Stomach smooth muscle (tissue), 2 donors: ENCODE measurements around the gene CPNE2.

Experiments used
- H3K27ac ChIP-seq: one replicate; pipeline ENCODE4 v1.7.0; 2013; ENCODE audit warnings: mild to moderate bottlenecking, low read length, inconsistent platforms
- H3K27me3 ChIP-seq, 2 donors: one replicate each; pipeline ENCODE4 v1.7.0; 2013; ENCODE audit warnings: low read length in 2 of 2; ENCODE audit not compliant: insufficient read depth in 2 of 2, control insufficient read depth in 1 of 2
- H3K36me3 ChIP-seq, 2 donors: one replicate each; pipeline ENCODE4 v1.7.0; 2013; ENCODE audit warnings: low read length in 2 of 2; ENCODE audit not compliant: control insufficient read depth in 2 of 2, insufficient read depth in 2 of 2
- H3K4me1 ChIP-seq: one replicate; pipeline ENCODE4 v1.7.0; 2013; ENCODE audit warnings: low read length; ENCODE audit not compliant: control insufficient read depth, insufficient read depth
- H3K4me3 ChIP-seq, 2 donors: one replicate each; pipeline ENCODE4 v1.7.0; 2013; ENCODE audit warnings: low read length in 2 of 2
- H3K9ac ChIP-seq, 2 donors: one replicate each; pipeline ENCODE4 v1.7.0; 2013; ENCODE audit warnings: low read length in 2 of 2, mild to moderate bottlenecking in 1 of 2
- H3K9me3 ChIP-seq, 2 donors: one replicate each; pipeline ENCODE4 v1.7.0; 2013; ENCODE audit warnings: low read length in 2 of 2; ENCODE audit not compliant: control insufficient read depth in 2 of 2
- donor health status: healthy.
- donor health status: Pancreatic carcinoma.

Gene CPNE2

DNA sequence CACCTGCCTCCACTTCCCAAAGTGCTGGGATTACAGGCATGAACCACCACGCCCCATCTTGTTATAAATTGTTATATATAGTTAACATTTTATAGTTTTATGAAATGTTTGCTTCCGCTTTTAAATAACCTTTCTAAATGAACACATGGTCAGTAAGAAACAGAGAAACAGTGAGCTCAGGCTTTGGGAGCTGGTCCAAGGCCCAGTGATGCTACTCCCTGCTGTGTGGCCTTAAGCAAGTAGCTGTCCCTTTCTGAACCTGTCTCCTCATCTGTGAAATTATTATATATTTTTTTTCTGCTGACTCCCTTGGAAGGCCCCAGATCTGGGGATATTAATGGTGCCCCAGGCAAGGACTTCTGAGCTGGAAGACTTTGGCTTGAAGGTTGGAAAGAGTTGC, 19.0 kb downstream of the CPNE2 start:
- H3K4me1 ChIP-seq = no peaks in the 10 kb centered on the region
- peaks cover 0 to 9% of the 10 kb centered on the region in 2 donors for H3K36me3 ChIP-seq
- no peak overlapping the region for H3K4me3 ChIP-seq
- no peak overlapping the region for H3K9ac ChIP-seq
- H3K27ac ChIP-seq = no peak overlapping the region
- H3K9me3 ChIP-seq = no peaks in the 10 kb centered on the region
- no peaks in the 10 kb centered on the region for H3K27me3 ChIP-seq

DNA sequence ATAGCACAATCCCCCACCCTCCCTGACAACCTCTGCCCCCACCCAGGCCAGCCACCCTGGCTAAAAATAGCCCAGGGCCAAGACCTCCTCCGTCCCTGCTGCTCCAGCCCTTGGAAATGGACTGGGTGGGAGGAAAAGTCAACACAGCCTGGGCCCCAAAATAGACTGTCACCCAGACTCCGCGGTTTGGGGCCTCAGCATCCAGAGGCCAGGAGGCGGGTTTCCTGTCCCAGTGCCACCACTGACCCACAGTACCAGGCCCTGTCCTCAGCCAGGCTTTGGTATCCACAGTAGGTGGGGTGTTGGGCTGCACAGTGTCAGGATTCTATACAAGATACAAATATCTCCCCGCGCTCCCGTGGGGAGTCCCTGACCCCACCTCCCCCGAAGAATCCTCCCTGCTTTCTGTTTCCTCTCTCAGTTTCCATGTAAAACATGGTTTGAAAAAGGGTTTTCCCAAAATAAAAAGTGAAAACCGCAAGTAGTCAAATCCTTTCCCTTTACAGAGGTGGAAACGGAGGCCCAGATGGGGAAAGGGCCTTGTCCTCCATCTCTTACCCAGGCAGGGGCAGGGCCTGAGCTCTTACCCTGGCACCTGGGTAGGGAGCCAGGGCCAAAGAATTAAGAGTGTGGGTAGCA, 20.1 kb downstream of the CPNE2 start:
- H3K27me3 ChIP-seq = no peaks in the 10 kb centered on the region
- no peaks in the 10 kb centered on the region for H3K4me1 ChIP-seq
- peak overlapping the region; percentile 18 for H3K27ac ChIP-seq
- H3K36me3 ChIP-seq = peaks cover 0 to 13% of the 10 kb centered on the region in 2 donors
- no peak overlapping the region for H3K9ac ChIP-seq
- H3K4me3 ChIP-seq = no peak overlapping the region
- no peaks in the 10 kb centered on the region for H3K9me3 ChIP-seq

DNA sequence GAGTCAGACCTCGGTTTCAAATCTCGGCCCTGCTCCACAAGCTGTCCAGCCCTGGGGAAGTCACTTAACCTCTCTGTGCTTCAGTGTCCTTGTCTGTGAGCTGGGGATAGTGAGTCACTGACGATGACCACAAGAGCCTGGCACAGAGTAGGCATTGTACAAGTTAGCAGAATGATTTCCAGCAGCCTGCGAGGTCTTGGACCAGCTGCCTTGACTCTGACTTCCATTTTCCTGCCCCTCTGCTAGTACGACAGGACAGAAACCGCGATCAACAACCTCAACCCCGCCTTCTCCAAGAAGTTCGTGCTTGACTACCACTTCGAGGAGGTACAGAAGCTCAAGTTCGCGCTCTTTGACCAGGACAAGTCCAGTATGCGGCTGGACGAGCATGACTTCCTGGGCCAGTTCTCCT, 20.7 kb downstream of the CPNE2 start:
- peak overlapping the region; percentile 18 for H3K27ac ChIP-seq
- no peak overlapping the region for H3K9ac ChIP-seq
- H3K27me3 ChIP-seq = no peaks in the 10 kb centered on the region
- peaks cover 0 to 16% of the 10 kb centered on the region in 2 donors for H3K36me3 ChIP-seq
- H3K9me3 ChIP-seq = no peaks in the 10 kb centered on the region
- H3K4me1 ChIP-seq = no peaks in the 10 kb centered on the region
- H3K4me3 ChIP-seq = no peak overlapping the region

DNA sequence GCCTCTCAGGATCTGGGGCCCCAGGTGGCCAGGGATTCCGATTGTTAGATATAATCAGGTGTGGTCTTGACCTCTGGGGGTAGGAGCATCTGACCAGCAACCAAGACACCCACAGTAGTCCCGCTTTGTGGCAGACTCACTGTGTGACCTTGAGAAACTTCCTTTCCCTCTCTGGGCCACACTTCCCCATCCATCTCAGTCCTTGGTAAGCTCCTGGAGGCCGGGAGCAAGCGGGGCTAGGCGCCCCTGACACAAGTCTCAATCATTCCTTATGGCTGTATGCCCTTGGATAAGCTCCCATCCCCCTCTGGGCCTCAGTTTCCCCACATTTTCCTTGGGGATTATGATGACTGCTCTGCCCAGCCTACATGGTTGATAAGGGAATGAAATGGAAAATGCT, 21.3 kb downstream of the CPNE2 start:
- no peaks in the 10 kb centered on the region for H3K27me3 ChIP-seq
- peaks cover 0 to 16% of the 10 kb centered on the region in 2 donors for H3K36me3 ChIP-seq
- no peak overlapping the region for H3K9ac ChIP-seq
- no peaks in the 10 kb centered on the region for H3K4me1 ChIP-seq
- no peaks in the 10 kb centered on the region for H3K9me3 ChIP-seq
- H3K27ac ChIP-seq = no peak overlapping the region
- H3K4me3 ChIP-seq = no peak overlapping the region

DNA sequence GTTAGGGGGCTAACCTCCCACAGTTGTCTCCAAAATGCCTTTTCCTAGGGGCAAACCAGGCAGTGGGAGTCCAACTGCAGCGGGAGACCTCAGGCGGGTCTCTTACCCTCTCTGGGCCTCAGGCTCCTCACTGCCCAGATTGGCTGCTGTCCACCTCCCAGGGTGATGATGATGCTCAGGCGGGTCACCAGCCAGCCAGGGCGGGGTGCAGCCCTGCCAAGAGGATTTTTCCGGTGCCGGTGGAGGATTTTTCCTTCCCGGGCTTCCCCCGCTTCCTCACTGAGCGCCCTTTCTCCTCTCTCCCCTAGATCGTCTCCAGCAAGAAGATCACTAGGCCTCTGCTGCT, 22.8 kb downstream of the CPNE2 start:
- Histone ChIP-seq H3K27ac (no peak overlapping the region), H3K9me3 (no peaks in the 10 kb centered on the region), H3K9ac (no peak overlapping the region), H3K36me3 (peaks cover 0 to 20% of the 10 kb centered on the region in 2 donors), H3K4me3 (no peak overlapping the region), H3K4me1 (no peaks in the 10 kb centered on the region), H3K27me3 (no peaks in the 10 kb centered on the region)

DNA sequence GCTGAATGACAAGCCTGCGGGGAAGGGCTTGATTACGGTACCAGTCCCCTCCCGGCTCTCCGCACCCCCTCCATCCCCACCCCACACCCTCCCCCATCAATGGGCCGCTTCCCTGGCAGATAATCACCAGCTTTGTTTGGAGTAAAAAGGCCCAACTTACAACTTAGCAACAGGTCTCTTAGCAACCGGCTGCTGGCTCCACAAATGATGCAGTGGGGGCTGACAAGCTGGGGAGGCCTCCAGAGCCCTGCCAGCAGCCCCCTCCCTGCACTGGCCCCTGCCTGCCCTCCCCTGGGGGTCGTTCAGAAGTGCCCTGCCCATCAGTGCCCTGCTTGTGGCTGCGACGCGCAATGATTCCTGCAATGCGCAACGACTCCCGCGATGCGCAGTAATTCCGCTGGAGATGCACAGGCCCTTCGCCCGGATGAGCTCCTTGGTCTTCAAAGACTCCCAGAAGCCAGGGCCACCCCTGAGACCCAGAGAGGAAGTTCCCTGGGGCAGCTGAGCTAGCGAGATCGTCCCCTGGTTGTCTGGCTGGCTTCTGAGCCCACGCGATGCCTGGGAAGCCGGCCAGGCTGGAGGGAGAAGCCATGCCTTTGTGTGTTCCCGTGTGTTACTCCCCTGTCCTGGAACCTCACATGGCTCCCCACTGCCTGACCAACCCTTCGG, 23.3 kb downstream of the CPNE2 start:
- H3K36me3 ChIP-seq = peaks cover 0 to 20% of the 10 kb centered on the region in 2 donors
- no peak overlapping the region for H3K4me3 ChIP-seq
- no peaks in the 10 kb centered on the region for H3K9me3 ChIP-seq
- no peaks in the 10 kb centered on the region for H3K27me3 ChIP-seq
- no peak overlapping the region for H3K9ac ChIP-seq
- H3K27ac ChIP-seq = no peak overlapping the region
- no peaks in the 10 kb centered on the region for H3K4me1 ChIP-seq

DNA sequence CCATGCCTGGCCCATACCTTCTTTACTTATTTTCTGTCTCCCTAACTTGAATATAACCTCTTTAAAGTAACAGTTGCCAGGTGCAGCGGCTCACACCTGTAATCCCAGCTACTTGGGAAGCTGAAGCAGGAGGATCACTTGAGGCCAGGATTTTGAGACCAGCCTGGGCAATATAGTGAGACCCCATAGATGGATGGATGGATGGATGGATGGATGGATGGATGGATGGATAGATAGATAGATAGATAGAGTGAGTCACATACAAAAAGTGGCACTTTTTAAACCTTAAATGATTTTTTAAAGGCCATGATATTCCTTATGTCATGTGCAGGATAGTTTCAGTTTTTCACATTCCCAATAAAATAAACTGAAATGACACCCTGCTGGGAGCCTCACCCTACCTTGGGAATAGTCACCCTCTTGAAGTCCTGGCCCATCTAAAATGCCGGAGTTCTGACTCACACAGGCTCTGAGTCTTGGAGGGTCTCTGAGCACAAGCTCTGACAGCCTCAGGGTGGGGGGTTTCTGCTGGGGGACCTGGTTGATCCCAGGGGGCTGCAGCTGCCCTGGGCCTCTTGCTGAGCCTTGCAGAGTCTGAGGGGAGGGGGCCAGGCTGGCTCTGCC, 26.2 kb downstream of the CPNE2 start:
- H3K9me3 ChIP-seq = no peaks in the 10 kb centered on the region
- no peak overlapping the region for H3K9ac ChIP-seq
- no peaks in the 10 kb centered on the region for H3K27me3 ChIP-seq
- no peaks in the 10 kb centered on the region for H3K4me1 ChIP-seq
- no peak overlapping the region for H3K4me3 ChIP-seq
- H3K36me3 ChIP-seq = peaks cover 0 to 30% of the 10 kb centered on the region in 2 donors
- no peak overlapping the region for H3K27ac ChIP-seq

DNA sequence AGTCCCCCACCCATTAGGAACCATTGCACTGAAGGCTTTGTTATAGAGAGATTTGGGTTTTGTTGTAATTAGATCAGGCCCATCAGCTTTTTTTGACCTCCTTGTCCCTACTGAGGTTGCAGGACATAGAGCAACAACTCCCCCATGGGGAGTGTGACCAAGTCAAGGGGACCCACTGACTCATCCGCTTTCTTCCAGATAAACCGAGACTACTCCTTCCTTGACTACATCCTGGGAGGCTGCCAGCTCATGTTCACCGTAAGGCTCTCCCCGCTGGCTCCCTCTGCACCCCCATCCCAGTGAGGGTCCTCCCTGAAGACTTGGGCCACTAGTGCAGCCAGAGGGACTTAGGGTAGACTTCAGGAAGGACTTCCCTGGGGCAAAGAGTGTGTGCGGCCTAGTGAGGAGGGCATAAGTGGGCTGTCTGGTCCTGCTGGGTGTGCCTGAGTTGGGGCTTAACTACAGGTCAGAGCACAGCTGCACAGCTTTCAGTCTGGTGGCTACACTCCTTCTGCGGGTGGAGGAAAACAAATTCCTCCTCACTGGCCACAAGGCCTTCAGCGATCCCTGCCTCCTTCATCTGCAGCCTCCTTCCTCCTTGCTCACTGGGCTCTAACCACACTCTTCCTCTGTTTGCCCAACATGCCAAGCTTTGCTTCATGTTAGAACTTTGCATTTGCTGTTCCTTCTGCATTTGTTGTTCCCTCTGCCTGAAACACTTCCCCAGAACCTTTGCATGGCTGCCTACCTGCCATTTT, 31.0 kb downstream of the CPNE2 start:
- H3K9me3 ChIP-seq = no peaks in the 10 kb centered on the region
- no peak overlapping the region for H3K9ac ChIP-seq
- no peak overlapping the region for H3K27ac ChIP-seq
- no peak overlapping the region for H3K4me3 ChIP-seq
- no peaks in the 10 kb centered on the region for H3K27me3 ChIP-seq
- peaks cover 0 to 19% of the 10 kb centered on the region in 2 donors for H3K36me3 ChIP-seq
- no peaks in the 10 kb centered on the region for H3K4me1 ChIP-seq

DNA sequence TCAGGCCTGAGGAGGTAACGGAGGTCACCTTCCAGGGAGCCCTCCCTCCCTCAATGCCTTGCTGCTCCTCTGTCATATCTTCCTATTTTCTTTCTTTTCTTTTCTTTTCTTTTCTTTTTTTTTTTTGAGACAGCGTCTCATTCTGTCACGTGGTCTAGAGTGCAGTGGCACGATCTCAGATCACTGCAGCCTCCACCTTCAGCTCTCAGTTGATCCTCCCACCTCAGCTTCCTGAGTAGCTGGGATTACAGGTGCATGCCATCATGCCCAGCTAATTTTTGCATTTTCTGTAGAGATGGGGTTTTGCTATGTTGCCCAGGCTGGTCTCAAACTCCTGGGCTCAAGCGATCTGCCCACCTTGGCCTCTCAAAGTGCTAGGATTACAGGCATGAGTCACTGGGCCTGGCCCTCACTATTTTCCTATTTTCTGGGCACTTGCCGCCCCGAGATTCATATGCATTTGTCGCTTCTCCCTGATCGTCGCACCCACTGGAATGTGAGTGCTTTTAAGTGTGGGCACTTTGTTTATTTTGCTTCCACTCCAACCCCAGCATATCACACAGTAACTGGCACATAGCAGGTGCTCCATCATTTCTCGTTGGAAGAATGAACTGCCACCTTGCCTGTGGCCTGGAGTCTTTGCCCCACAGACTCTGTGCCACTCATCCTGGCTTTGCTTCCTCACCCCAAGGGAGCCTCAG, 31.7 kb downstream of the CPNE2 start:
- no peaks in the 10 kb centered on the region for H3K27me3 ChIP-seq
- H3K4me1 ChIP-seq = no peaks in the 10 kb centered on the region
- no peak overlapping the region for H3K9ac ChIP-seq
- no peaks in the 10 kb centered on the region for H3K9me3 ChIP-seq
- H3K4me3 ChIP-seq = no peak overlapping the region
- H3K36me3 ChIP-seq = peaks cover 0 to 16% of the 10 kb centered on the region in 2 donors
- H3K27ac ChIP-seq = no peak overlapping the region

DNA sequence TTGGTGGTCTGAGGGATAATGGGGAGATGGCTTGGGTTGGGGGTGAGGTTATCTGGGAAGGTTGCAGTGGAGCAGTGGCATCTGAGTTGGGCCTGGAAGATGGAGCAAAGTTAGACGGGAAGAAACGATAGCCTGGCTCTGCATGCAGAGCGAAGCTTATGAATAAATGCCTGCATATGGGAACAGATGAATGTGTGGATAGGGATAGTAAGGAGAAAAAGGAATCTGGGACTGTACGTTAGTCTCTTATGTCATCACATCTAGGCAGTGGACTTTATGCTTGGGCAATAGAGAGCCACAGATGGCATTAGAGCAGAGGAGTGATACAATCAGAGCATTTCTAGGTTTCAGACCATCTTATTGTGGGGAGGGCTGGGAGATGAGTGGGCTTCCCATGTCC, 33.0 kb downstream of the CPNE2 start:
- no peaks in the 10 kb centered on the region for H3K9me3 ChIP-seq
- peaks cover 0 to 14% of the 10 kb centered on the region in 2 donors for H3K36me3 ChIP-seq

More for the DNA sequence above, 33.0 kb downstream of the CPNE2 start:
- H3K27me3 ChIP-seq = no peaks in the 10 kb centered on the region
- no peaks in the 10 kb centered on the region for H3K4me1 ChIP-seq
- no peak overlapping the region for H3K9ac ChIP-seq
- no peak overlapping the region for H3K27ac ChIP-seq
- no peak overlapping the region for H3K4me3 ChIP-seq
